Panc1 (cell line): ENCODE results near the gene LSM14A. TPM values are rescaled to one million over a fixed set of nuclear protein-coding genes. Genes with fewer than 3 reads are reported as not detected.

Source experiments
- ATAC-seq: fragments of 200-7000 bp; cut with Tn5 transposase; 2 replicates; pipeline ENCODE4 v1.9.1; 2020; ENCODE audit warnings: mild to moderate bottlenecking, moderate library complexity
- BruUV-seq: library from RNA; stranded (reverse); fragments of 400-500 nt; replicated peaks from 2 replicates; lab custom pipeline; 2021; lab: Mats Ljungman, UMichigan
- CTCF ChIA-PET: fragments of 300-600 bp; sonication (Branson Sonifier 250); formaldehyde crosslinking; loops from one replicate; lab custom pipeline; 2022; ENCODE audit warnings: antibody characterized with exemption; lab: Charles Lee
- POLR2A ChIA-PET: fragments of 300-600 bp; sonication (Branson Sonifier 250); formaldehyde crosslinking; loops from one replicate; lab custom pipeline; 2022; ENCODE audit warnings: antibody characterized with exemption; lab: Charles Lee
- DNase-seq: peaks from one replicate; pipeline ENCODE4 v3.0.0-alpha.2; 2010; ENCODE audit warnings: low read depth, low spot score
- H3K27ac ChIP-seq: 2 replicates; pipeline ENCODE4 v1.5.1; 2011; ENCODE audit warnings: mild to moderate bottlenecking, low read length, inconsistent platforms
- H3K27me3 ChIP-seq: fragments of 200-500 bp; sonication (Bioruptor generic); 2 replicates; pipeline ENCODE4 v1.6.0; 2014; ENCODE audit warnings: low read length, inconsistent platforms; ENCODE audit not compliant: control insufficient read depth, insufficient read depth
- H3K36me3 ChIP-seq: fragments of 200-500 bp; sonication (Bioruptor generic); 2 replicates; pipeline ENCODE4 v1.5.1; 2014; ENCODE audit warnings: inconsistent platforms, mild to moderate bottlenecking, low read length, moderate library complexity; ENCODE audit not compliant: control insufficient read depth, insufficient read depth
- H3K4me1 ChIP-seq: 2 replicates; pipeline ENCODE4 v1.5.1; 2011; ENCODE audit warnings: inconsistent platforms, mild to moderate bottlenecking, low read length, moderate library complexity; ENCODE audit not compliant: control insufficient read depth, insufficient read depth
- H3K4me3 ChIP-seq, 2 experiments: 2 replicates each; pipeline ENCODE4 v1.5.1; 2011 to 2012; ENCODE audit warnings: low read depth in 2 of 2, low read length in 2 of 2, mild to moderate bottlenecking in 2 of 2, inconsistent platforms in 1 of 2, moderate library complexity in 1 of 2
- H3K9me3 ChIP-seq: fragments of 200-500 bp; sonication (Bioruptor generic); 2 replicates; pipeline ENCODE4 v1.5.1; 2014; ENCODE audit warnings: low read depth, mild to moderate bottlenecking, inconsistent platforms, low read length, moderate library complexity; ENCODE audit not compliant: control insufficient read depth, insufficient read depth
- POLR2AphosphoS5 ChIP-seq: IDR thresholded peaks from 2 replicates; pipeline ENCODE4 v1.6.1; 2012; ENCODE audit warnings: mild to moderate bottlenecking, low read depth, low read length, moderate library complexity
- SIN3A ChIP-seq: IDR thresholded peaks from 2 replicates; pipeline ENCODE4 v1.6.1; 2012; ENCODE audit warnings: low read depth, mild to moderate bottlenecking, low read length, moderate library complexity, borderline replicate concordance; ENCODE audit not compliant: insufficient read depth
- TCF7L2 ChIP-seq: IDR thresholded peaks from 2 replicates; pipeline ENCODE4 v1.6.1; 2011; ENCODE audit warnings: mild to moderate bottlenecking, low read depth, low read length, inconsistent platforms
- in situ Hi-C: cut with HindIII; loops from 2 replicates; pipeline ENCODE4 v1.10.0; 2016; ENCODE audit warnings: low sequenced_read_pairs, low pct_unique_long_range_greater_than_20kb
- intact Hi-C: fragments of 100-400 bp; cut with micrococcal nuclease; formaldehyde crosslinking; loops from one replicate; pipeline ENCODE4 v1.10.0; 2022; ENCODE audit not compliant: unreplicated experiment
- total RNA-seq: library from RNA; stranded (reverse); gene quantifications from one replicate; pipeline ENCODE4 v1.2.1, GENCODE V29; 2021; ENCODE audit not compliant: unreplicated experiment
- TF ChIP-seq, protein P1 (sequence below), 2 experiments: IDR thresholded peaks; 2 replicates each; pipeline ENCODE4 v1.6.1; 2011 to 2012; ENCODE audit warnings: low read depth in 2 of 2, control low read depth in 1 of 2, low read length in 1 of 2, mild to moderate bottlenecking in 1 of 2, moderate library complexity in 1 of 2; ENCODE audit not compliant: insufficient read depth in 1 of 2
- TF ChIP-seq, protein P2 (sequence below): fragments of 450-650 bp; IDR thresholded peaks from 2 replicates; pipeline ENCODE4 v1.5.1; 2017; ENCODE audit warnings: mild to moderate bottlenecking

The LSM14A gene
- total RNA-seq, 1 experiment from 2014 or later, result 152 TPM

DNA sequence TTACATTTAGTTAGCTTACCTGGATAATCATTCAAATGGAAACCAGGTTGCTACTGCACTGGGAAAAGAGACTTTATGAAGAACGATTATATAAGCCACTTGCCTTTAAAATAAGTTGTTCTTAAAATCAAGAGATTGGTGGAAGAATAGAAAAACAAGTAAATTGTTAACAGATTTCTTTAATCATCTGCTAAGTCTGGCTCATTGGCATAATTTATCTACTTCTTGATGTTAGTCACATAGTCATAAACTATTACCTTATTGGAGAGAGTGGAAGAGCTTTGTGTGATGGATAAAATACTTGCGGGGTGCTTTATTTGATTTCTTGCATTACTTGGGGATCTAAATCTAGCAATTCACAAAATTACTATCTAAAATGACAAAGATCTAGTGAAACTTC lies 6.8 kb downstream of the LSM14A start:
- TF ChIP-seq, protein P1, sequence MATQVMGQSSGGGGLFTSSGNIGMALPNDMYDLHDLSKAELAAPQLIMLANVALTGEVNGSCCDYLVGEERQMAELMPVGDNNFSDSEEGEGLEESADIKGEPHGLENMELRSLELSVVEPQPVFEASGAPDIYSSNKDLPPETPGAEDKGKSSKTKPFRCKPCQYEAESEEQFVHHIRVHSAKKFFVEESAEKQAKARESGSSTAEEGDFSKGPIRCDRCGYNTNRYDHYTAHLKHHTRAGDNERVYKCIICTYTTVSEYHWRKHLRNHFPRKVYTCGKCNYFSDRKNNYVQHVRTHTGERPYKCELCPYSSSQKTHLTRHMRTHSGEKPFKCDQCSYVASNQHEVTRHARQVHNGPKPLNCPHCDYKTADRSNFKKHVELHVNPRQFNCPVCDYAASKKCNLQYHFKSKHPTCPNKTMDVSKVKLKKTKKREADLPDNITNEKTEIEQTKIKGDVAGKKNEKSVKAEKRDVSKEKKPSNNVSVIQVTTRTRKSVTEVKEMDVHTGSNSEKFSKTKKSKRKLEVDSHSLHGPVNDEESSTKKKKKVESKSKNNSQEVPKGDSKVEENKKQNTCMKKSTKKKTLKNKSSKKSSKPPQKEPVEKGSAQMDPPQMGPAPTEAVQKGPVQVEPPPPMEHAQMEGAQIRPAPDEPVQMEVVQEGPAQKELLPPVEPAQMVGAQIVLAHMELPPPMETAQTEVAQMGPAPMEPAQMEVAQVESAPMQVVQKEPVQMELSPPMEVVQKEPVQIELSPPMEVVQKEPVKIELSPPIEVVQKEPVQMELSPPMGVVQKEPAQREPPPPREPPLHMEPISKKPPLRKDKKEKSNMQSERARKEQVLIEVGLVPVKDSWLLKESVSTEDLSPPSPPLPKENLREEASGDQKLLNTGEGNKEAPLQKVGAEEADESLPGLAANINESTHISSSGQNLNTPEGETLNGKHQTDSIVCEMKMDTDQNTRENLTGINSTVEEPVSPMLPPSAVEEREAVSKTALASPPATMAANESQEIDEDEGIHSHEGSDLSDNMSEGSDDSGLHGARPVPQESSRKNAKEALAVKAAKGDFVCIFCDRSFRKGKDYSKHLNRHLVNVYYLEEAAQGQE (IDR thresholded peaks at IDR 0.05; ENCODE audit: insufficient read depth in 1 of 2, low read depth in 2 of 2, low read length in 1 of 2), result no peak
- no peak for TF ChIP-seq TCF7L2
- no peak for TF ChIP-seq SIN3A
- no TSS peak for BruUV-seq
- in situ Hi-C loops (no loop called here), intact Hi-C loops (no loop called here)
- CTCF ChIA-PET, result interaction anchor here (0.9 kb wide), 1 partner anchor 251 kb away, joined by 3 read pairs; no protein-coding TSS in a partner anchor
- POLR2A ChIA-PET, result no interaction called here
- DNase-seq (no peak), ATAC-seq (no peak)
- H3K4me3 ChIP-seq, result no peak overlapping the region
- H3K9me3 ChIP-seq, result no peaks in the 10 kb centered on the region
- H3K27ac ChIP-seq, result no peak overlapping the region
- peaks cover 67% of the 10 kb centered on the region for H3K4me1 ChIP-seq
- H3K36me3 ChIP-seq, result peaks cover 10% of the 10 kb centered on the region; the same call in 1 of the 2 replicates
- no peaks in the 10 kb centered on the region for H3K27me3 ChIP-seq

DNA sequence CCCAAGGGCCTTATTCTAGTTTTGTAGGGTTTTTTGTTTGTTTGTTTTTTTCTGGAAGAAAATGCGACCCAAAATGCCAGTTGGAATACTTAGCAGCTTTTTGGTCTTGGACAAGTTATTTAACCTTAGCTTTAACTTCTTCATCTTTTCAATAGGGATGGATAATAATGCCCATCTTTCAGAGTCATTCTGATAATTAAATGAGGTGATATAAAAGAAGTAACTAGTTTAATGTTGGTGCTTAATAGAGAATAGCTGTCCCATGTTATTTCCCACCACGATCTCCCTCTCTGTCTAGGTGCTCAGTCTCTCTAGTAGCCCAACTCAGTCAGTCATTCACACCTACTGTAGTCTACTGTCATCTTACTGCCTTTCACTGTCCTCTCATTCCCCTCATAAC lies 8.0 kb downstream of the LSM14A start:
- no peaks in the 10 kb centered on the region for H3K9me3 ChIP-seq
- in situ Hi-C loops, result no loop called here
- POLR2A ChIA-PET, result no interaction called here
- H3K27ac ChIP-seq, result no peak overlapping the region
- H3K4me1 ChIP-seq, result peaks cover 65% of the 10 kb centered on the region
- CTCF ChIA-PET, result no interaction called here
- intact Hi-C loops, result no loop called here
- ATAC-seq (no peak), DNase-seq (no peak)
- H3K36me3 ChIP-seq, result peaks cover 5% of the 10 kb centered on the region; the same call in 1 of the 2 replicates
- H3K4me3 ChIP-seq, result no peak overlapping the region
- BruUV-seq, result no TSS peak
- no peaks in the 10 kb centered on the region for H3K27me3 ChIP-seq
- TF ChIP-seq, protein P1 (IDR thresholded peaks at IDR 0.05; ENCODE audit: insufficient read depth in 1 of 2, low read depth in 2 of 2, low read length in 1 of 2), result no peak
- TF ChIP-seq POLR2AphosphoS5 (no peak), SIN3A (no peak), TCF7L2 (no peak)
- TF ChIP-seq, protein P2, sequence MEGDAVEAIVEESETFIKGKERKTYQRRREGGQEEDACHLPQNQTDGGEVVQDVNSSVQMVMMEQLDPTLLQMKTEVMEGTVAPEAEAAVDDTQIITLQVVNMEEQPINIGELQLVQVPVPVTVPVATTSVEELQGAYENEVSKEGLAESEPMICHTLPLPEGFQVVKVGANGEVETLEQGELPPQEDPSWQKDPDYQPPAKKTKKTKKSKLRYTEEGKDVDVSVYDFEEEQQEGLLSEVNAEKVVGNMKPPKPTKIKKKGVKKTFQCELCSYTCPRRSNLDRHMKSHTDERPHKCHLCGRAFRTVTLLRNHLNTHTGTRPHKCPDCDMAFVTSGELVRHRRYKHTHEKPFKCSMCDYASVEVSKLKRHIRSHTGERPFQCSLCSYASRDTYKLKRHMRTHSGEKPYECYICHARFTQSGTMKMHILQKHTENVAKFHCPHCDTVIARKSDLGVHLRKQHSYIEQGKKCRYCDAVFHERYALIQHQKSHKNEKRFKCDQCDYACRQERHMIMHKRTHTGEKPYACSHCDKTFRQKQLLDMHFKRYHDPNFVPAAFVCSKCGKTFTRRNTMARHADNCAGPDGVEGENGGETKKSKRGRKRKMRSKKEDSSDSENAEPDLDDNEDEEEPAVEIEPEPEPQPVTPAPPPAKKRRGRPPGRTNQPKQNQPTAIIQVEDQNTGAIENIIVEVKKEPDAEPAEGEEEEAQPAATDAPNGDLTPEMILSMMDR, result no peak
